Glomerular visceral epithelial cell (primary cell): ENCODE results near the gene MAP9.
"Not testable (repeated sequence)": the region's sequence is repeated elsewhere in the genome, so short reads cannot be mapped to it uniquely, and the experiment has no call there.

Source experiments
- DNase-seq: peaks from one replicate; pipeline ENCODE4 v3.0.0-alpha.2; 2016; ENCODE audit errors: extremely low spot score

Gene MAP9

GRCh38 chr4:155376387-155377268, at the start of gene MAP9:
Gene MAP9 (minus strand): TSS chr4:155376965. CDS start chr4:155375850, 1,115 bp downstream.
- peak; percentile 97 for DNase-seq

DNA sequence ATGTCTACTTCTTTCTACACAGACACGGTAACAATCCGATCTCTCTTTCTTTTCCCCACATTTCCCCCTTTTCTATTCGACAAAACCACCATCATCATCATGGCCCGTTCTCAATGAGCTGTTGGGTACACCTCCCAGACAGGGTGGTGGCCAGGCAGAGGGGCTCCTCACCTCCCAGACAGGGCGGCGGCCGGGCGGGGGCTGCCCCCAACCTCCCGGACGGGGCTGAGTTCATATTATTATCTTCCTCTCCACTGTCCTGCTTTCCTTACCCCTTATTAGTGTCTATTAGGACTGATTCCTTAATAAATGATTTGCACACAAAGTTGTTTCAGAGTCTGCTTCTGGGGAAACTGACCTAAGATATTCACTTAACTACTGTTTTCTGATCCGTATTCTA, 48.0 kb upstream of the MAP9 start:
- not testable (repeated sequence) for DNase-seq

DNA sequence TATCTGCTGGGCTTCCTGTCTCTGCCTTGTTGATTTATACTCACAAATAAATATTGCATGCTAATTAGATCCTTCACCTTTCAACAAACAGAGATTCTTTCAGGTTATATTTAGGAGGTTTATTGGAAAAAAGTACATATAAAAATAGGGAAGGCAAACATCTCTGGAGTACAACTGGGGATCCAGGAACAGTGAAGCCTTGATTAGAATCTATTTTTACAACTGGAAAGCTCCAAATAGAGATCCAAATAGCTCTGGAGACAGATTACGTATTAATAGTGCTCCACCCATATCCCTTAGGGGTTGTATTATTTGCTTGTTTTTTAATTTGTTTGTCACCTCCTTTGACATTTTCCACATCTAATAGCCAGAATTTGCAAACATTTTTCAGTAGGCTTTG, 46.9 kb upstream of the MAP9 start:
- DNase-seq: no peak

- DNase-seq: no peak
Measured at GRCh38 chr4:155419266-155419665, 42.5 kb upstream of the MAP9 start.

GRCh38 chr4:155415662-155416061, 38.9 kb upstream of the MAP9 start:
- DNase-seq: no peak

- DNase-seq: no peak
Measured at GRCh38 chr4:155413451-155413850, 36.7 kb upstream of the MAP9 start.

DNA sequence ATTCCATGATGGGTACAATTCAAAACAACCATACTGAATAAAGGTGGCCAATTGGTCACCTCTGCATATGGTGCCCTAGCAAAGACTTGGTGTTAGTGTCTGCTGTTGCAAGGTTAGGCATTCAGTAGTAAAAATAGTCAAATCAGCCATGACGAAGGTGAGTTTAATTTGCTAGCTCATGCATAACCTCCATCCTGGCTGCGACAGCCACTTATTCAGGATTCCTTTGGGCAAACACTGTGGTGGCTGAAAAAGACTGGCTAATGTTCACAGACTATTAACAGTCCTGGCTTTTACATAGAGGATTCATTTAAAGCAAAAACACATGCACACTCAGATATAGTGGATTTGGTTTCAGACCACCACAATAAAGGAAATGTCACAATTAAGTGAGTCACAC, 34.8 kb upstream of the MAP9 start:
- DNase-seq: no peak

- DNase-seq: no peak
Measured at GRCh38 chr4:155408796-155409195, 32.0 kb upstream of the MAP9 start.

DNA sequence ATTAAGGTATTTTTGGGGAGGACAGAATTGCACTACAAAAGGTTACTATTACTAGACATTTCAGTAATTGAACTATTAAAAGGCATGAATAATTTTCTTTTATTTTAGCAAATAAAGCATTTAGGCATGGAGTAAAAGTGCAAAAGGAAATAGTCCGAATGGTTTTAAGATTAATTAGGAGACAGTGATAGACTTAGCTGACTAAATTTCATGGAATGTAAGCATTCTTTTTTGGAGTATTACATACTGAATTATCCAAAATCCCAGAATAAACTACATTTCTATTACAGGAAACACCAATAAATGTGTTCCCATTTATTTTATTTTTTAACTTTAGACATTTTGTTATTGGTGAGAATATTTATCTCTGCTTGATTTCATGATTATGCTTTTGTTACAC, 30.7 kb upstream of the MAP9 start:
- DNase-seq: no peak

DNA sequence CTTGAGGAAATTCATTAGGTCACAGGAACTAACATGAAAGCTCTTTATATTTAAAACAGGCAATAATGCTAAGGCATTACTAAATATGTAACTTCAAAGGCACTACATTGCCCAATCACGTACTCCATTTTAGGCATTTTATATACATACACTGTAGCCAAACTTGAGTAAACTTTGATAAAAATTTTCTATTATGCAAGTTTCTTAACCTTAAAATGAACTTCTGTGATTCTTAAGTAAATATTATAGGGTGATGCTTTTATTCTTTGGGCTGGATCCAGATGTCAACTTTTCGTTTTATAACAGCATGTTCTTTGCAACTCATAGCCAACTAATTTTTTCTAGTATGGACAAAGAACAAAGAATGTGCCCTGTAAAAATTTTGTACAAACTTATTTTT, 28.3 kb upstream of the MAP9 start:
- no peak for DNase-seq

- DNase-seq: peak; percentile 42
Measured at GRCh38 chr4:155403886-155404285, 27.1 kb upstream of the MAP9 start.

GRCh38 chr4:155402941-155403340, 26.2 kb upstream of the MAP9 start:
- DNase-seq: peak; percentile 58

GRCh38 chr4:155400893-155401292, 24.1 kb upstream of the MAP9 start:
- DNase-seq: no peak

DNA sequence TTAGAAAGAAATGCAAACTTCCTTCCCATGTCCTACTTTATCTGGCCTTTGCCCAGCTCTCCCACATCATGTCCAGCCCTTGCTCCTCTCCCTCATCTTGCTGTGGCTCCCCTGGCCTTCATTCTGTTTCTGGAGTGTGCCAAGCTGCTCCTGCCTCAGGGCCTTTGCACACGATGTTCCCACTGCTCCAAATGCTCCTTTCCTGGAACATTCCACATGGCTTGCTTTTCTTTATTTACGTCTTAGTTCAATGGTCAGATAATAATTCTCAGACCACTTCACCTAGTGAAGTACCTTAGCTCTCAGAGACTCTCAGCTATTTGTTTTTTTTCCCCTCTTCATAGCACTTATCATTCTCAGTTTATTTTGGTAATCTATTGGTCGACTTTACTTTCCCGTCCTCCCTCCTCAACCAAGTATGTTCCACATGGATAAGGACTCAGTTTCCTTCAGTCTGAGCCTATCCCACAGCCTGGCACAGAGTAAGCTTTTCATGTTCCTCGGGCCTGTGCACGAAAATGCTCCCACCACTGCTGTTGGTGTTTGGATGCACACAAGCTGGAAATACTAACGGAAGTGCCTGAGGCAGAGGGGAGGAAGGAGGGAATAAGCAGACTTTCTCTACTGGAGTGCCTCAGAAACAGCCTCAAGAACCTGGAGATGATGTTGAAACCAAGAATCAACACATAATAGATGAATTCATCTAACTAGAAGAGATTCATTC, 23.4 kb upstream of the MAP9 start:
- no peak for DNase-seq

- DNase-seq: peak; percentile 65
Measured at GRCh38 chr4:155392481-155393184, 15.9 kb upstream of the MAP9 start.

DNA sequence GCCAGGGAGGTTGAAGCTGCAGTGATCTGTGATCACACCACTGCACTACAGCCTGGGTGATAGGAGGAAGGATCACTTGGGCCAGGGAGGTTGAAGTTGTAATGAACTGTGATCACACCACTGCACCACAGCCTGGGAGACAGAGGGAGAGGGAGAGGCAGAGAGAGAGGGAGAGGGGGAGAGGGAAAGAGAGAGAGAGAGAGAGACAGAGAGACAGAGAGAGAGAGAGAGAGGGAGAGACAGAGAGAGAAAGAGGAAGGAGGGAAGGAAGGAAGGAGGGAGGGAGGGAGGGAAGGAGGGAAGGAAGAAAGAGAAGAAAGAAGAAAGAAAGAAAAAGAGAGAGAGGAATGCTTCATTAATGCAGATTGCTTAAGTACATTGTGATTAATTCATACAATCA, 15.2 kb upstream of the MAP9 start:
- DNase-seq: no peak

DNA sequence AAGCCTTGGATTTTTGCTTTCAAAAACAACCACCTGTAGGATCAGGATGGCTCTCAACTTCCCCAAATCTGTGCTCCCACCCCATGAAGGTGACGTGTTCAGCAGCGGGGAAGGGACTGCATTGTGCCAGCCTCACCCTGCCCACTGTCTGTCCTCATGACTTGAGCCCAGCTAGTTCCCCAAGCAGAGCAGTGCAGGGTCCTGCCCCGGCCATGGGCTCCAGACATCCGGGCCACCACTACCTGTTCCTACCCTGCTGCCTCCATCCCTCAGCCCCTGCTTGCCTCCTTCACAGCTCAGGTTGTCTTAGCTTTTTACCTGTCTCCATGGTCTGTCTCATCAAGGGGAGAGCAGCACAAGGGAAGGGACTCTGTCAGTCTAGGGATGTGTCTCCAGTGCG, 11.4 kb upstream of the MAP9 start:
- DNase-seq: no peak

DNA sequence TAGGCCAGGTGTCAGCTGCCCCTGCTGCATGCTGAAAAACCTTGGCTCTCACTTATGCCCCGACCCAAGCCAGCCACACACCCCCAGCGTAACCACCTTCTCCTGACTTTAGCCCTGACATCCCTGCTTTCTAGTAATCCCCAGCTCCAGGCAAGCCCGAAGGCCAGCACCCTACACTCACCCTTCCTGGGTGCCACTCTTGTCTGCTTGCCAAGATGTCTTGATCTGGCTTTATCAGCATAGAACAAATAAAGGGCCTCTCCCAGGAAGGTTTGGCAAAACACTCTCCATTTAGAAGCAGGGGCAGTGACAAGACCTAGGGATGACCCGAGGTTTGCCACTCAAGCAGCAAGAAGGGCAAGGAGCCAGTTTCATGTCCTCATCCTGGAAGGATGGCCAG, 6.8 kb upstream of the MAP9 start:
- no peak for DNase-seq

DNA sequence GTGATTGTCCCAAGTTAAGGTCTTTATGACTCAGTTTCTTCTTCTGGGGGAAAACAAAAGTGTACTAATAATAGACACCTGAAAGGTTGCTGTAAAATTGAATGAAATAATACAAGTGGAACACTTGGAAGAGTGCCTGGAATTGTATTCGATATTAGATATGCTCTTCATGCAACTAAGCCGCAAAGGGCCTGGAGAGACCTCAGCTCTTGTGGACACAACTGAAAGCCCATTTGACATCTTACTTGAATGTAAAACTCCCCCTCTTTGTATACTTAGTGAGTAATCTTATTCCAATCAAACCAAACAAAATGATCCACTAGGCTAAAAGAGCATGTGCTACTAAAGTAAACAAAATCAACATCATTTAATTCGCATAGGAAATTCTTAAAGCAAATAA, 511 bp upstream of the MAP9 start:
- DNase-seq: no peak

DNA sequence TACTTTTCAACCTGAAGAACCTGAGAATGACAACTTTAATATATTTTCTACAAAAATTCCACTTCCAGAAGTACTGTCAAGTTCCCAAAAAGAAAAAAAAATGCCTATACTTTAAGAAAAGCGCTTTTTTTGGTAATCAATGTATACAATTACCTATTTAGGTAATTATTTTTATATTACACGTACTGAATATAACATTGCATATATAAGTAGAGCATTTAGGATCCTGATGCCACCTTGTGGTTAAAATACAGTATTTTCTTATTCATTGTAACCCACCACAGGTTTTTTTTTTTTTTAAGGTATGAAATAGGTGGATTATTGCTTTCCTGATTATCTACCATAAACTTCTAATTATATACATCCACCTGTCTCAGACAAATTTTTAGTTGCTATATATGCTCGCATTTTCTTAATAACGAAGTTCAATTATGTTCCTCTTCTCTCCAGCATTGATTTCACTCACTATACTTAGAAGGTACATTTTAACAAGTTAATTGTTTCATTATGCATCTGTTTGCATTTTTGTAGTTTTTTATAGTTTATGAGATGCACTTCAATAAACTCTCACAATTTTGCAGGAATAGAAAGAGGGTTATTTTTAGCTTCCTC, 5.2 kb downstream of the MAP9 start:
- peak; percentile 13 for DNase-seq

DNA sequence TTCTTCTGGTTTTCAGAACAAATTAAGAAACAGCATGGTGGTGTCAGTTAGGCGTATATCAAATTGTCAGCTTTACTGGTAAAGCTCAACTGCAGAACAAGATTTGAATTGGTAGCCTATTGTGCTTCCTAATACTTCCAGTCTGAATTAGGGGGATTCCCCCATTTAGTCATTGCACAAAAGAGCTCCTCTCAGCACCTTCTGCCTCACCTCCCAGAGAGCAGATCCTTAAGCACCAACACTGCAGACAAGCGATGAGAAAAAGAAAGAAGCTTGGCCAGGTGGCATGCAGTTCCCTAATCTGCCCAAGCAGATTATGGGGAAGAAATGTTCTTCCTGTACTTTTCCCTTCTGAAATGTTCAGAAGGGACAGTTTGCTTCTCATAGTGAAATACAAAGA, 9.2 kb downstream of the MAP9 start:
- DNase-seq: no peak

DNA sequence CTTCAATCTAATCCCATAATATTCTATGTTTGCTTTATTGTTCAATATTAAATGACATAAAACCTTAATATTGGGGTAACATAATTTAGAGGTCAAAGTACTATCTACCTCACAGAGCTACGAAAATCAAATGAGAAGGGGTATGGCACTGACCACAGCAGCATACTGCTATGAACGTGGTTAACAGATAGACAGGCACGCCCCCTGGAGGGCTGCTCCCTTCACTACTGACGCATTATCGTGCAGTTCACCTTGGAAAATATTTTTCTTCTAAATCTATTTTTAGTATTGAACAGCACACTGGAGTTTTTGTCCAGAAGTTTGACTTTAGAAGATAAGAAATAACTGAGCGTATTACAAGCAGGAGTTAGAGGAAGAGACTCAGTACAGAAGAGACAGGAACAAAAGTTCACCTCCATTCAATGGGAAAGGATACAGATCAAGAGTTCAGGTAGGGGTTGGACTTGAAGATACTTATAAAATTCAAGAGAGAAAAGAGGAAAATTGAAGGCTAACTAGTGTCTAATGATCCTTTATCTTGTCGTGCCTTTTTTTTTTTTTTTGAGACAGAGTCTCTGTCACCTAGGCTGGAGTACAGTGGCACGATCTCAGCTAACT, 22.7 kb downstream of the MAP9 start:
- peak; percentile 39 for DNase-seq
